Mammary epithelial cell (primary cell): ENCODE data around the gene MAMLD1.

Source experiments
- EZH2 ChIP-seq: IDR thresholded peaks from 2 replicates; pipeline ENCODE4 v1.6.1; 2012; ENCODE audit warnings: low read length, inconsistent platforms, borderline replicate concordance
- TF ChIP-seq, protein P1 (sequence below), 2 donors: IDR thresholded peaks in 1 of 2; conservative IDR thresholded peaks in 1 of 2; 2 replicates each; pipeline ENCODE4 v1.5.1; 2011 to 2012; ENCODE audit warnings: inconsistent platforms in 2 of 2, low read length in 2 of 2, mild to moderate bottlenecking in 2 of 2, control low read depth in 1 of 2, low read depth in 1 of 2; ENCODE audit not compliant: insufficient read depth in 1 of 2; ENCODE audit errors: extremely low read depth in 1 of 2

DNA sequence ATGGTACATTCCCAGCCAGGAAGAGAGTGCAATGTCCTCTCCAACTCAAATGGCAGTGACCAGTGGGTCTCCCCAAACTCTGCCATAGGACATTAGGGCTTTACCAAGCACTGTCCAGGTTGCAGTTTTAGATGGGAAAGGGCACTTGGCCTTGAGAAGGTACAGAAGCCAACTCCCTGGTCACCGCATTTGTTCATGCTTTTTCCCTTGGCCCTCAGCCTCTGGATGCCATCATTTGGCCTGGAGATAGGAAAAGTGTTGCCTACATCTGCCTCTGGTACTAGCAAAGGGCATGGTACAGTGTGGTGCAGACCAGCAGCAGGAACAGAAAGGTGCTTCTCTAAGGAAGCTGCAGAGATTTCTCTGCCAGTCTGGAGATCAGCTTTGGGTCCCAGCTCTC is 93.8 kb downstream of the MAMLD1 start:
- TF ChIP-seq, protein P1, sequence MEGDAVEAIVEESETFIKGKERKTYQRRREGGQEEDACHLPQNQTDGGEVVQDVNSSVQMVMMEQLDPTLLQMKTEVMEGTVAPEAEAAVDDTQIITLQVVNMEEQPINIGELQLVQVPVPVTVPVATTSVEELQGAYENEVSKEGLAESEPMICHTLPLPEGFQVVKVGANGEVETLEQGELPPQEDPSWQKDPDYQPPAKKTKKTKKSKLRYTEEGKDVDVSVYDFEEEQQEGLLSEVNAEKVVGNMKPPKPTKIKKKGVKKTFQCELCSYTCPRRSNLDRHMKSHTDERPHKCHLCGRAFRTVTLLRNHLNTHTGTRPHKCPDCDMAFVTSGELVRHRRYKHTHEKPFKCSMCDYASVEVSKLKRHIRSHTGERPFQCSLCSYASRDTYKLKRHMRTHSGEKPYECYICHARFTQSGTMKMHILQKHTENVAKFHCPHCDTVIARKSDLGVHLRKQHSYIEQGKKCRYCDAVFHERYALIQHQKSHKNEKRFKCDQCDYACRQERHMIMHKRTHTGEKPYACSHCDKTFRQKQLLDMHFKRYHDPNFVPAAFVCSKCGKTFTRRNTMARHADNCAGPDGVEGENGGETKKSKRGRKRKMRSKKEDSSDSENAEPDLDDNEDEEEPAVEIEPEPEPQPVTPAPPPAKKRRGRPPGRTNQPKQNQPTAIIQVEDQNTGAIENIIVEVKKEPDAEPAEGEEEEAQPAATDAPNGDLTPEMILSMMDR (conservative IDR thresholded peaks at IDR 0.05 in 1 of 2, IDR thresholded peaks at IDR 0.05 in 1 of 2; ENCODE audit: extremely low read depth in 1 of 2, insufficient read depth in 1 of 2, low read depth in 1 of 2, low read length in 2 of 2) = no peak
- TF ChIP-seq EZH2 = no peak
